OCI-M1 (cell line): ENCODE results near the gene CUTC.
"Not testable (repeated sequence)": the region's sequence is repeated elsewhere in the genome, so short reads cannot be mapped to it uniquely, and the experiment has no call there.

Source experiments
- DNase-seq: peaks from one replicate; lab custom pipeline; 2025; lab: John Stamatoyannopoulos, UW

The CUTC gene, protein sequence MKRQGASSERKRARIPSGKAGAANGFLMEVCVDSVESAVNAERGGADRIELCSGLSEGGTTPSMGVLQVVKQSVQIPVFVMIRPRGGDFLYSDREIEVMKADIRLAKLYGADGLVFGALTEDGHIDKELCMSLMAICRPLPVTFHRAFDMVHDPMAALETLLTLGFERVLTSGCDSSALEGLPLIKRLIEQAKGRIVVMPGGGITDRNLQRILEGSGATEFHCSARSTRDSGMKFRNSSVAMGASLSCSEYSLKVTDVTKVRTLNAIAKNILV

DNA sequence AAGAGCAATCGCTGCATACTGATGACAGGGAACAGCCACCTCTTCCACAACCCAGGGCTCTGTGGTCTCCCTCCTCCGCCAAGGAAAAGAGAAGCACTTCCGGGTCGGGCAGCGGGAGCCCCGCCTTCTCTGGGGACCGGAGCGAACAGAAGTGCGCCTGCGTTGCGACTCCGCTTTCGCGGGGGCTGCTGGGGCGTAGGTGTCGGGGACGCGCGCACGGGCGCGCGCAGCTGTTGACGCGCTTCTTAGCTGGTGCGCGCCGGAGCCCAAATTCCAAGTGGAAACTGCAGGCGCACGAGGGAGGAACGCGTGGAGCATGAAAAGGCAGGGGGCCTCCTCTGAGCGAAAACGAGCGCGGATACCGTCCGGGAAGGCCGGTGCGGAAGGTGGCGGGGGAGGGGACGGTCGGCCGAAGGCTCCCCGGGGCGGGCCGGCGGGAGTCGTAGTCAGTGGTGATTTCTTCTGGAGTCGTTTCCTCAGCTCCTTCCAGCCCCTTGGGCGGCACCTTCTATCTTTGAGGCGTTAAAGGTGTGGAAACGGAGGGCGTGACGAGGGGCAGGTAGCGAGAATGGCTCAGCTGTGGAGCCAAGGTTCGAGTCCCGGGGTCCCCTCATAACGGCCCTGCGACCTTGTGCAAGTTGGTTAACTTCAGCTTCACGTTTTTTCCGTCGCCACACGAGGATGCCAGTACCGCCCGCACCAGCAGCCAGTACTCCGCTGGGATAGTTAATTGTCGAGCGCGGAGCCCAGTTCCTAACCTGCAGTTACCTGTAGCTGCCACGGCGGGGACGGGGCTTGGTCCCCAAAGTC is at the start of gene CUTC, which contains the start of gene COX15:
CUTC (plus strand) TSS at position 202 of the 810 bp plus-strand sequence; CDS start at position 317, 115 bp downstream.
COX15 (minus strand) TSS at position 95 of the 810 bp plus-strand sequence; CDS start at position 17, 78 bp downstream.
- peak; percentile 98 for DNase-seq

DNA sequence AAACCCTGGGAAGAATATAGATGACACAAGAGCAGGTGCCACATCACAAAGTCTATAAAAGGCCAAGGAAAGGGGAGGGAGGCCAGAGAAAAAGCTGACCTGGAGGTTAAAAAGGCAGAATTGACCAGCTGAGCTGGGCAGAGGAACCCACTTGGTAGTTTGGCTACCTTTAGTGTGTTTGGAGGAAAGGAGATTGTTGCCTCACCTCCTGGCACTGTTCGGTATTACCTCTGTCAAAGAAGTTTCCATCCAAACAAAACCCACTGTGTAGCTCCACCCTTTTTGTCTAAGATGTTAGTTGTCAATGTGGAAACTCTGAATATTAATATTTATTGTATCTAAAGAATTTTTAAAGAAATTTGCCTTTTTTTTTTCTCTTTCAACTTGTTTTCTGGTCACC is 49.3 kb upstream of the CUTC start:
- DNase-seq: peak; percentile 19

GRCh38 chr10:99685597-99685967 is 46.5 kb upstream of the CUTC start:
- peak; percentile 92 for DNase-seq

GRCh38 chr10:99689461-99689860 is 42.6 kb upstream of the CUTC start:
- no peak for DNase-seq

DNA sequence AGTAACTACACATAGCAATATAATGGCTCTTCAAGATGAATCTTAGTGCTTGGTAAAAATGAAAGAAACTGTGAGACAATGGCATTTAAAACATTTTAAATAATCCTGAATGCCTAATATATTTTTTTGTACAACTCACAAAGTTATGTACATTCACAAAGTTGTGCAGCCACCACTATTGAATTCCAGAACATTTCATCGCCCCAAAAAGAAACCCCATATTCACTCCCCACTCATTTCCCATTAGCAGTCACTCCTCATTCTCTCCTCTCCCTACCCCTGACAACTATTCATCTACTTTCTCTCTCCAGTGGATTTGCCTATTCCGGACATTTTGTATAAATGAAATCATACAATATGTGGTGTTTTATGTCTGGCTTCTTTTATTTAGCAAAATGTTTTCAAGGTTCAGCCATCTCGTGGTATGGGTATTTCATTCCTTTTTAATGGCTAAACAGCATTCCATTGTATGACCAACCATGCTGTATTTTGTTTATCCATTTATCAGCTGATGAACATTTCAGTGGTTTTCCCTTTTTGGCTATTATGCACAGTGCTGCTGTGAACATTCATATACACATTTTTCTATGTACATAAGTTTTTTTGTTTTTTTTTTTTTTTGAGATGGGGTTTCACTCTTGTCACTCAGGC is 38.0 kb upstream of the CUTC start:
- no peak for DNase-seq

DNA sequence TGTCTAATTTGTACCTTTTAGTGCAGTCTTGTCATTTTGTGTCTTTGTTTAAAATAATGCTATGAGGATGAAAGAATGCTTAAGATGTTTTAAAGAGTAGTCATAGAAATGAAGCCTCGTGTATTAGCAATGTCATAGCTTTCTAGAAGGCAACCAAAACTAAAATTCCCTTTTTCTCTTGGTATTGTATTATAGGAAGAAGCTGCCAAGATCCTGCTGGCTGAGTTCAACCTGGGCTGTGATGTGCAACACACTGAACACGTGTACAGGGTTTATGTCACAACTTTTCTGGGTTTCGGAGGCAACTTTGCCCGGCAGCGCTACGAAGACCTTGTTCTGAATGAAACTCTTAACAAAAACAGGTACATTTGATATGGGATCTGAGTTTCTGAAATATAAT is 36.3 kb upstream of the CUTC start:
- no peak for DNase-seq

- no peak for DNase-seq
These were observed 33.4 kb upstream of the CUTC start for GRCh38 chr10:99698504-99699080.

DNA sequence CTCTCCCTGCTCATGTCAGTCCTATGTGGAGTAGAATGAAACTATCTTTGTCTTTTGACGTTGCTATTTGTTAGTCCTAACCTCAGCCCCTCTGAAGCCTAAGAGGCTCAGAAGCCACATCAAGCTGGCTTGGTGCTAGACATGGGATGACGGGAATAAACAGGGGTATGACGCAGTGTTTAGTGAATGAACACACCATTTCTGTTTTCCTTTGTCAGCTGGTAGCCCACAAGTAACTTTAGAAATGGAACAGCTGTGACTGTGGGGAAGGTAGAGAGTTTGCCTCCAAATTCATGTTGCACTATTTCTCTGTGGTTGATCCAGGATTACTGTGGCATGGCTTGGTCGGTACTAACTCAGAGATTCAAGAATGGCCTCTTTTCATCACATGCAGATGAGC is 31.4 kb upstream of the CUTC start:
- DNase-seq: no peak

GRCh38 chr10:99708428-99709012 is 23.5 kb upstream of the CUTC start:
- peak; percentile 87 for DNase-seq

GRCh38 chr10:99709480-99710229 is 22.4 kb upstream of the CUTC start:
- peak; percentile 69 for DNase-seq

DNA sequence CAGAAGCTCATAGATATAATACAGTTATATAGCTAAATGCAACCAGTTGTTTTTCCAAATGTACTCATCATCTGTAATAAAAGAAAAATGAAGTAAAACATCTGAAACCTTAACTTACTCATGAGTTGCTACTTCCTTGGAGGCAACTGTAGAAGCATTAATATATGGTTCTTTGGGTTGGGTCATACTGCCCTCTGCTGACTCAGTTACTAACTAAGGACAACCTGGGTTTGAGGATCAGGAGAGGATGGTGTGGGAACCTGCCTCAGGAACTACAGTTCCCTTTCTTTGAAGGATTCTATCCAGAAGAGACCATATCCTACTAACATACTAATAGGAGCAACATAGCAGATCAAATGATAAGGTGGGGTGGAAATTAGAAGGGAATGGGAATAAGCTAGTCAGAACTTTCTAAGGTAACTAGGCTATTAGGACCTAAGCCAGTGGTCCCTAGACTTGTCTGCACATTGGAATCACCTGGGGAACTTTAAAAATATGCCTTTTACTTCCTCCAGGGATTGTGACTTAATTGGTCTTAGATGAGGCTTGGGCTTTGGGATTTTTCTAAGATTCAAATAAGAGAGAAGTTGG is 20.8 kb upstream of the CUTC start:
- peak; percentile 91 for DNase-seq

DNA sequence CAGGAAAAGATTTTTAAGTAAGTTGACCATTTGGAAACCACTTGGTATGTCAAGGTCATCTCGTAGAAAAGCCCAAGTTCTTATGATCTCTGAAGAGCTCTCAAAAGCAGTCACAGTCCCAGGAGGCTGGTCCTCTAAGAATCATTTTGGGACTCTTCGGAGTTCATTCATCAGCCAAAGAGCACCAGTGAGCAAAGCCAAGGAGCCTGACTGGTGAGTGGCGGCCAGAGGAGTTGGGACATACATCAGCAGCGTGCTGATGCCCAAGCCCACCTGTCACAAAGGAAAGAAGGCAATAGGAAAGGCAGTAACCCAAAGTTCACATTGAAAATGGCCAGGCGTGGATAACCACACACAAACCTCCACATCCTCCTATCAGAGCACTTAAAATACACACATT is 17.6 kb upstream of the CUTC start:
- no peak for DNase-seq

DNA sequence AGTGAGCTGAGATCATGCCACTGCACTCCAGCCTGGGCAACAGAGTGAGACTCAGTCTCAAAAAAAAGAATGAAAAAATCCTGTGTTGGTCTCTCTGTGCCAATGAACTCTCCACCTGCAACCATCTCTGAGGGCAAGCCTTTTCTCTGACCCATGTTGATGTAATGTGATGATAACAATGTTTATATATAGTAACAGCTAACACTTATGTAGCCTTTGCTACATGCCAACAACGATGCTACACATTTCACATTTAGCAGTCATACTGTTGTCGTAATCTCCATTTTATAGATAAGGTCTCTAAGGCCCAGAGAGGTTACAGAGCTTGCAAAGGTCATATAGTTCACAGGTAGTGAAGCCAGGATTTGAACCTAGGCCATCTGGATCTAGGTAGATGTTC is 11.6 kb upstream of the CUTC start:
- no peak for DNase-seq

- no peak for DNase-seq
These were observed 2.0 kb upstream of the CUTC start for GRCh38 chr10:99730026-99730425.

DNA sequence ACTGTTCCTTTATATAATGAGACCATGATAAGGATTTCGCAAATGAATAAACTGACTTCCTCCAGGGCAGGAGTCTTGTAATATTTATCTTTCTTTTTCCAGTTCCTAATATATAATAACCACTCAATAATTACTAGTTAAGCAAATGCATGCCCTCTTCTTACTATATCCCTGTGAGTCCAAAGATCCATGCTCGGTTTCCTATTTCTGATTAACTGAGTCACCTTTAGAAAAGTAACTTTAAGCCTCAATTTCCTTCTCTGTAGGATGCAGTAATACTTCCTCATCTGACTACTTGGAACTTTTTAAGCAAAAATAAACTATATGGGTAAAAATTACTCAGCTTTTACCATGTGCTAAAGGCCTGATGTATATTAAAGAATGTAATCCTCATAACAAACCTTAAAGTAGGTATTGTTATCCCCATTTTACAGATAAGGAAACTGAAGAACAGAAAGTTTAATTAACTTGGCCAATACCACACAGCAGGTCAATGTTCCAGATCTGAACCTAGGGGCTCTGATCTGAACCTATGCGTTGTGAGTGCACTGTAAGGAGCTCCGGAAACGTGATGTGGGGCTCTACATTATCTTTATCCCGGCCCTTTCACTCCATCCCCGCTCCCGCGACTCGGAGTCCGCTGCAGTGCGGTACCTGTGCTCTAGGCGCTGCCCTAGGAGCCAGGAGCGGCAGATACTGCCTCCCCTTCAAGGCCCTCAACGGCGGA is 565 bp upstream of the CUTC start:
- peak; percentile 63 for DNase-seq

GRCh38 chr10:99733366-99733765 is 1.3 kb downstream of the CUTC start:
- DNase-seq: no peak

DNA sequence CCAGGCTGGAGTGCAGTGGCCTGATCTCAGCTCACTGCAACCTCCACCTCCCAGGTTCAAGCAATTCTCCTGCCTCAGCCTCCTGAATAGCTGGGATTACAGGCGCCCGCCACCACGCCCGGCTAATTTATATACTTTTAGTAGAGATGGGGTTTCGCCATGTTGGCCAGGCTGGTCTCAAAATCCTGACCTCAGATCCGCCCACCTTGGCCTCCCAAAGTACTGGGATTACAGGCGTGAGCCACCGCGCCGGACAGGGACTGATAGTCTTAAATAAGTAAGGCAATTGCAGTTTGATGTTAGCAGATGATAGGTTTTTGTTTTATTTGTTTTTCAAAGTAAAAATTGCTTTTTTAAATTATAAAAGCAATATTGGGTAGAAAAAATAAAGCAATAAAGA is 2.1 kb downstream of the CUTC start:
- DNase-seq: not testable (repeated sequence)

DNA sequence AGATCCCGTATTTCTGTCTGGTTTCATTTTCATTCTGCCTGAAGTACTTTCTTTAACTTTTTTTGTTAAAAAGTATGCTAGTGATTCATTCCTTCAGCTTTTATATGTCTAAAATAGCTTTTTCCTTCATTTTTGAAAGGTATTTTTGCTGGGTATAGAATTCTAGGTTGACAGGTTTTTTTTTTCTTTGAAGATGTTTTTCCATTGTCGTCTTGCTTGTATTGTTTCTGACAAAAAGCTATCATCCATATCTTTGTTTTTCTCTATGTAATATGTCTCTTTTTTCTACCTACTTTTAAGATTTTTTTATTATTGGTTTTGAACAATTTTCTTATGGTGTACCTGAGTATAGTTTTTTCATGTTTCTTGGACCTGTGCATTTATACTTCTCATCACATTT is 8.2 kb downstream of the CUTC start:
- peak; percentile 26 for DNase-seq

GRCh38 chr10:99740933-99741559 is 9.0 kb downstream of the CUTC start:
- DNase-seq: no peak

DNA sequence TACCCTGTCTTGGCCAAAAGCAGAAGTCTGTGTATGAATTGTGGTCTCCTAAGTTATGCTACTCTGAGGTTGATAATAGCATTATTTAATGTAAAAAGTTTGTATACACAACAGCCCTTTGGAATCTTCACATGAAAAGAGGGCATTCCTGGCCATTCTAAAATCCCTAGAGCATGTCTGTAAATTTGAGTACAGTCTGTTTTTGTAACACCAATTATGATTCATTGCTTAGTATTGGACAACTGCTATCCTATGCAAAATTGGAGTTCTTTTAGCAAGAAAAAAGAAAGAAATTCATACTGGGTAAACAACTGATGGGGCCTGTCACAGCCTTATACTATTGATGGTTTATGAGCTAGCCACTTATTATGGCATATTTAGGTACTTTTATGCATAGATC is 10.2 kb downstream of the CUTC start:
- no peak for DNase-seq
